DOHH2 (cell line): ENCODE results near the gene ETV6.

Experiments
- H3F3A ChIP-seq: fragments of 200-600 bp; sonication (generic), shearing (Covaris generic); 2 replicates; pipeline ENCODE4 v1.6.0; 2016; ENCODE audit warnings: antibody characterized with exemption, mild to moderate bottlenecking; ENCODE audit not compliant: control insufficient read depth, insufficient read depth
- H3K27ac ChIP-seq: fragments of 200-600 bp; sonication (generic); 2 replicates; pipeline ENCODE4 v1.5.1; 2014; ENCODE audit warnings: low read depth, mild to moderate bottlenecking, low read length, moderate library complexity
- H3K27me3 ChIP-seq: fragments of 200-600 bp; sonication (generic); 2 replicates; pipeline ENCODE4 v1.6.1; 2014; ENCODE audit warnings: mild to moderate bottlenecking, low read length, mixed read lengths; ENCODE audit not compliant: control insufficient read depth
- H3K36me3 ChIP-seq: fragments of 200-600 bp; sonication (generic); 2 replicates; pipeline ENCODE4 v1.6.1; 2014; ENCODE audit warnings: mild to moderate bottlenecking, low read length, moderate library complexity, mixed read lengths; ENCODE audit not compliant: control insufficient read depth
- H3K4me1 ChIP-seq: fragments of 200-600 bp; sonication (generic); 2 replicates; pipeline ENCODE4 v1.6.1; 2014; ENCODE audit warnings: mild to moderate bottlenecking, low read length, mixed read lengths; ENCODE audit not compliant: control insufficient read depth
- H3K4me2 ChIP-seq: fragments of 200-600 bp; sonication (generic); 2 replicates; pipeline ENCODE4 v1.6.0; 2014; ENCODE audit warnings: mild to moderate bottlenecking, low read length, moderate library complexity
- H3K4me3 ChIP-seq: fragments of 200-600 bp; sonication (generic); 2 replicates; pipeline ENCODE4 v1.5.1; 2014; ENCODE audit warnings: mild to moderate bottlenecking, low read length, mixed read lengths
- H3K79me2 ChIP-seq: fragments of 200-600 bp; sonication (generic); 2 replicates; pipeline ENCODE4 v1.6.1; 2014; ENCODE audit warnings: mild to moderate bottlenecking, low read length, mixed read lengths; ENCODE audit not compliant: control insufficient read depth
- H3K9me2 ChIP-seq: fragments of 200-600 bp; sonication (generic); replicated peaks from 2 replicates; pipeline ENCODE4 v1.6.1; 2014; ENCODE audit warnings: mild to moderate bottlenecking, low read length, mixed read lengths; ENCODE audit not compliant: control insufficient read depth
- H3K9me3 ChIP-seq: fragments of 200-600 bp; sonication (generic); 2 replicates; pipeline ENCODE4 v1.6.1; 2014; ENCODE audit warnings: antibody characterized with exemption, low read length, mixed read lengths; ENCODE audit not compliant: control insufficient read depth, insufficient read depth
- H4K20me1 ChIP-seq: fragments of 200-600 bp; sonication (generic); 2 replicates; pipeline ENCODE4 v1.6.0; 2014; ENCODE audit warnings: low read depth, mild to moderate bottlenecking, antibody characterized with exemption, low read length, moderate library complexity; ENCODE audit not compliant: control insufficient read depth, insufficient read depth
- EZH2phosphoT487 ChIP-seq: fragments of 200-600 bp; sonication (generic); IDR thresholded peaks from 2 replicates; pipeline ENCODE4 v1.6.1; 2017; ENCODE audit warnings: borderline replicate concordance, mild to moderate bottlenecking, antibody characterized with exemption, low read length, moderate library complexity, mixed read lengths
- TF ChIP-seq, protein P1 (sequence below): fragments of 200-600 bp; sonication (generic); IDR thresholded peaks from one replicate; pipeline ENCODE4 v1.5.1; 2014; ENCODE audit warnings: antibody characterized with exemption, mild to moderate bottlenecking, low read depth, low read length; ENCODE audit not compliant: poor library complexity, severe bottlenecking

The ETV6 gene

GRCh38 chr12:11753150-11753499, 103.7 kb downstream of the ETV6 start:
- peaks cover 10% of the 10 kb centered on the region for H3K36me3 ChIP-seq
- peak overlapping the region; percentile 49 for H3K4me2 ChIP-seq
- H3K27ac ChIP-seq = peak overlapping the region; percentile 6
- peaks cover 3% of the 10 kb centered on the region for H3K79me2 ChIP-seq
- H4K20me1 ChIP-seq = no peaks in the 10 kb centered on the region
- no peaks in the 10 kb centered on the region for H3F3A ChIP-seq
- TF ChIP-seq EZH2phosphoT487 = no peak
- TF ChIP-seq, protein P1, sequence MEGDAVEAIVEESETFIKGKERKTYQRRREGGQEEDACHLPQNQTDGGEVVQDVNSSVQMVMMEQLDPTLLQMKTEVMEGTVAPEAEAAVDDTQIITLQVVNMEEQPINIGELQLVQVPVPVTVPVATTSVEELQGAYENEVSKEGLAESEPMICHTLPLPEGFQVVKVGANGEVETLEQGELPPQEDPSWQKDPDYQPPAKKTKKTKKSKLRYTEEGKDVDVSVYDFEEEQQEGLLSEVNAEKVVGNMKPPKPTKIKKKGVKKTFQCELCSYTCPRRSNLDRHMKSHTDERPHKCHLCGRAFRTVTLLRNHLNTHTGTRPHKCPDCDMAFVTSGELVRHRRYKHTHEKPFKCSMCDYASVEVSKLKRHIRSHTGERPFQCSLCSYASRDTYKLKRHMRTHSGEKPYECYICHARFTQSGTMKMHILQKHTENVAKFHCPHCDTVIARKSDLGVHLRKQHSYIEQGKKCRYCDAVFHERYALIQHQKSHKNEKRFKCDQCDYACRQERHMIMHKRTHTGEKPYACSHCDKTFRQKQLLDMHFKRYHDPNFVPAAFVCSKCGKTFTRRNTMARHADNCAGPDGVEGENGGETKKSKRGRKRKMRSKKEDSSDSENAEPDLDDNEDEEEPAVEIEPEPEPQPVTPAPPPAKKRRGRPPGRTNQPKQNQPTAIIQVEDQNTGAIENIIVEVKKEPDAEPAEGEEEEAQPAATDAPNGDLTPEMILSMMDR = no peak
- no peaks in the 10 kb centered on the region for H3K27me3 ChIP-seq
- no peaks in the 10 kb centered on the region for H3K9me3 ChIP-seq
- no peak overlapping the region for H3K4me3 ChIP-seq
- H3K4me1 ChIP-seq = peaks cover 65% of the 10 kb centered on the region
- no peaks in the 10 kb centered on the region for H3K9me2 ChIP-seq

GRCh38 chr12:11753826-11754225, 104.4 kb downstream of the ETV6 start:
- no peaks in the 10 kb centered on the region for H3K27me3 ChIP-seq
- no peaks in the 10 kb centered on the region for H3K9me3 ChIP-seq
- no peaks in the 10 kb centered on the region for H3K9me2 ChIP-seq
- no peak overlapping the region for H3K4me3 ChIP-seq
- TF ChIP-seq, protein P1 = no peak
- TF ChIP-seq EZH2phosphoT487 = no peak
- no peaks in the 10 kb centered on the region for H4K20me1 ChIP-seq
- no peak overlapping the region for H3K4me2 ChIP-seq
- no peak overlapping the region for H3K27ac ChIP-seq
- H3K4me1 ChIP-seq = peaks cover 65% of the 10 kb centered on the region
- H3F3A ChIP-seq = 0 out of 2 replicates have a peak, but pooled peaks cover 3% of the 10 kb centered on the region
- peaks cover 3% of the 10 kb centered on the region for H3K79me2 ChIP-seq
- peaks cover 10% of the 10 kb centered on the region for H3K36me3 ChIP-seq

- no peaks in the 10 kb centered on the region for H3K9me2 ChIP-seq
- peaks cover 10% of the 10 kb centered on the region for H3K36me3 ChIP-seq
- no peak overlapping the region for H3K4me3 ChIP-seq
- H3K27ac ChIP-seq = no peak overlapping the region
- H3K4me1 ChIP-seq = peaks cover 65% of the 10 kb centered on the region
- H3K27me3 ChIP-seq = no peaks in the 10 kb centered on the region
- H3F3A ChIP-seq = 0 out of 2 replicates have a peak, but pooled peaks cover 8% of the 10 kb centered on the region
- no peaks in the 10 kb centered on the region for H4K20me1 ChIP-seq
- H3K4me2 ChIP-seq = no peak overlapping the region
- TF ChIP-seq, protein P1 = no peak
- TF ChIP-seq EZH2phosphoT487 = no peak
- H3K9me3 ChIP-seq = no peaks in the 10 kb centered on the region
- peaks cover 3% of the 10 kb centered on the region for H3K79me2 ChIP-seq
Measured at GRCh38 chr12:11754256-11754655, 104.8 kb downstream of the ETV6 start.
